Amniotic stem cell (primary cell): ENCODE measurements around the gene BLVRA.
"Not testable (repeated sequence)": the region's sequence is repeated elsewhere in the genome, so short reads cannot be mapped to it uniquely, and the experiment has no call there.

ENCODE experiments used
- DNase-seq: peaks from one replicate; lab custom pipeline; 2025; lab: John Stamatoyannopoulos, UW

Gene BLVRA

GRCh38 chr7:43769791-43770465 lies 11.4 kb downstream of the BLVRA start:
- DNase-seq: no peak

- DNase-seq: no peak
Observed at GRCh38 chr7:43771128-43771527, 12.6 kb downstream of the BLVRA start.

GRCh38 chr7:43771573-43771972 lies 13.1 kb downstream of the BLVRA start:
- no peak for DNase-seq

GRCh38 chr7:43773268-43773667 lies 14.8 kb downstream of the BLVRA start:
- DNase-seq: not testable (repeated sequence)

GRCh38 chr7:43775255-43775654 lies 16.8 kb downstream of the BLVRA start:
- not testable (repeated sequence) for DNase-seq

GRCh38 chr7:43778293-43779044 lies 20.0 kb downstream of the BLVRA start:
- DNase-seq: not testable (repeated sequence)

- no peak for DNase-seq
Observed at GRCh38 chr7:43779045-43779812, 20.7 kb downstream of the BLVRA start.

- no peak for DNase-seq
Observed at GRCh38 chr7:43781726-43782607, 23.5 kb downstream of the BLVRA start.

- no peak for DNase-seq
Observed at GRCh38 chr7:43782768-43783555, 24.5 kb downstream of the BLVRA start.

- DNase-seq: no peak
Observed at GRCh38 chr7:43784030-43784584, 25.6 kb downstream of the BLVRA start.

- DNase-seq: not testable (repeated sequence)
Observed at GRCh38 chr7:43784585-43785087, 26.2 kb downstream of the BLVRA start.

- peak; percentile 69 for DNase-seq
Observed at GRCh38 chr7:43785420-43785819, 26.9 kb downstream of the BLVRA start.

GRCh38 chr7:43787771-43788170 lies 29.3 kb downstream of the BLVRA start:
- DNase-seq: no peak

GRCh38 chr7:43790006-43790405 lies 31.5 kb downstream of the BLVRA start:
- DNase-seq: no peak

- DNase-seq: no peak
Observed at GRCh38 chr7:43790834-43791233, 32.4 kb downstream of the BLVRA start.

GRCh38 chr7:43791665-43792064 lies 33.2 kb downstream of the BLVRA start:
- no peak for DNase-seq

- DNase-seq: no peak
Observed at GRCh38 chr7:43792471-43793150, 34.1 kb downstream of the BLVRA start.

GRCh38 chr7:43799605-43800004 lies 41.1 kb downstream of the BLVRA start:
- no peak for DNase-seq

- DNase-seq: no peak
Observed at GRCh38 chr7:43803865-43804264, 45.4 kb downstream of the BLVRA start.

- DNase-seq: no peak
Observed at GRCh38 chr7:43808410-43808809, 49.9 kb downstream of the BLVRA start.
